Nephron progenitor cell (in vitro differentiated cells): Measurements from ENCODE around the gene MIGA1.
A peak's percentile ranks its signal among the peaks of the same experiment; 100 is the strongest.

Experiments used
- DNase-seq: peaks from one replicate; pipeline ENCODE4 v3.0.0; 2021
- H3K27ac Mint-ChIP-seq: 2 replicates; pipeline ENCODE4 v1.8.0; 2021; ENCODE audit warnings: mild to moderate bottlenecking, moderate library complexity, mixed read lengths
- H3K27me3 Mint-ChIP-seq: 2 replicates; pipeline ENCODE4 v1.8.0; 2021; ENCODE audit warnings: mild to moderate bottlenecking, low read depth, mixed read lengths; ENCODE audit not compliant: poor library complexity
- H3K36me3 Mint-ChIP-seq: 2 replicates; pipeline ENCODE4 v1.8.0; 2021; ENCODE audit warnings: low read depth, mixed read lengths
- H3K4me1 Mint-ChIP-seq: 2 replicates; pipeline ENCODE4 v1.8.0; 2021; ENCODE audit warnings: mixed read lengths
- H3K4me3 Mint-ChIP-seq: 2 replicates; pipeline ENCODE4 v1.8.0; 2021; ENCODE audit warnings: mild to moderate bottlenecking, moderate library complexity, mixed read lengths
- H3K9me3 Mint-ChIP-seq: 2 replicates; pipeline ENCODE4 v1.8.0; 2021; ENCODE audit warnings: mild to moderate bottlenecking, moderate library complexity, mixed read lengths
- CTCF ChIP-seq: fragments of 200-600 bp; sonication (generic); IDR thresholded peaks from 2 replicates; pipeline ENCODE4 v1.5.0; 2021; ENCODE audit warnings: antibody characterized with exemption

Gene MIGA1

GRCh38 chr1:77756052-77756754 is 23.2 kb upstream of the MIGA1 start:
- H3K27ac Mint-ChIP-seq, result peak overlapping the region; percentile 44
- no peak for TF ChIP-seq CTCF
- no peaks in the 10 kb centered on the region for H3K9me3 Mint-ChIP-seq
- H3K27me3 Mint-ChIP-seq, result no peaks in the 10 kb centered on the region
- no peak overlapping the region for H3K4me3 Mint-ChIP-seq
- peaks cover 35% of the 10 kb centered on the region for H3K4me1 Mint-ChIP-seq
- H3K36me3 Mint-ChIP-seq, result peaks cover under 1% of the 10 kb centered on the region
- DNase-seq, result no peak

DNA sequence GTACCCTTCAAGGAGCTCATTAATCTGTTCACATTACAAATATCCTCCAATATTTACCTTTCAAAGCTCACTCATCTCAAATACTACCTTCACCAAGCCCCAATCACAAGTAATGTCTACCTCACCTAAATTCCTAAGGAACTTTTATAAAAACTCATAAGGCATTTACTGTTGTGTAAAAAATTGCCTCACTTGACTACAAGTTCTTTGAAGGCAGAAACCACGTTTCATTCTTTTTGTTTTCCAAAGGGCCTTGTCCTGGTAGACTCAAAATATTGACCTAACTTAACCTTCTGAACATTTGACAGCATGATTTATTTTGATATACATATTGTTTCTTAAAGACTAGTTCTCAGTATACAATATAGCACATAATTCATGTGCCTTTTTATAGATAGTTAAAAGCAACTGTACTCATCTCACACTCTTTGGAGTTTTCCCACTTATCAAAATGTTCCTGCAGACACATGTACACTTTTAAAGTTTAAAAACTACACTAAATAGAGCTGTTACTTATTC is 22.3 kb upstream of the MIGA1 start:
- no peak for TF ChIP-seq CTCF
- H3K27ac Mint-ChIP-seq, result no peak overlapping the region
- no peaks in the 10 kb centered on the region for H3K27me3 Mint-ChIP-seq
- DNase-seq, result no peak
- peaks cover 35% of the 10 kb centered on the region for H3K4me1 Mint-ChIP-seq
- no peaks in the 10 kb centered on the region for H3K36me3 Mint-ChIP-seq
- no peaks in the 10 kb centered on the region for H3K9me3 Mint-ChIP-seq
- H3K4me3 Mint-ChIP-seq, result peak overlapping the region; percentile 73

GRCh38 chr1:77757603-77758002 is 21.8 kb upstream of the MIGA1 start:
- TF ChIP-seq CTCF, result no peak
- Mint-ChIP-seq H3K9me3 (no peaks in the 10 kb centered on the region), H3K4me3 (peak overlapping the region; percentile 97), H3K27ac (no peak overlapping the region), H3K36me3 (no peaks in the 10 kb centered on the region), H3K4me1 (peaks cover 35% of the 10 kb centered on the region), H3K27me3 (no peaks in the 10 kb centered on the region)
- no peak for DNase-seq

- no peaks in the 10 kb centered on the region for H3K9me3 Mint-ChIP-seq
- H3K4me3 Mint-ChIP-seq, result peak within 1 kb of the TSS; percentile 97
- no peaks in the 10 kb centered on the region for H3K36me3 Mint-ChIP-seq
- H3K4me1 Mint-ChIP-seq, result peaks cover 35% of the 10 kb centered on the region
- H3K27ac Mint-ChIP-seq, result peak within 1 kb of the TSS; percentile 95
- peak; percentile 91 for DNase-seq
- peaks cover 6% of the 10 kb centered on the region for H3K27me3 Mint-ChIP-seq
- no peak for TF ChIP-seq CTCF
Observed at GRCh38 chr1:77759071-77760028, 20.1 kb upstream of the MIGA1 start, which contains the start of gene USP33. Gene USP33, minus strand, starts transcription at chr1:77759852. Its CDS starts 18,155 bp downstream, at chr1:77741697.

DNA sequence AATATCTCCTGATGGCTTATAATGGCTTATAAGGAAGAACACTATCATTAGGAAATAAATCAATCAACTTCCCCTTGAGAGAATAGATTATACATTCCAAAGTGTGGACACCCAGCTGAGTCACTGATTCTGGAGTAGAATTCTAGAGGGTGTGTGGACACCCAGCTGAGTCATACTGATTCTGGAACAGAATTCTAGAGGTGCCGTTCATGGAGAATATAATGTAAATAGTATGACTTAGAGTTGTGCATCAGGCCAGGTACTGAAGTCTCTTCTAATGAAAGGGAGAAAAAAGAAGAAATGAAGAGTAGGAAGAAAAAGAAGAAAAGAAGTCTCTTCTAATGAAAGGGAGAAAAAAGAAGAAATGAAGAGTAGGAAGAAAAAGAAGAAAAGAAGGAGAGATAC is 17.4 kb upstream of the MIGA1 start:
- H3K27ac Mint-ChIP-seq, result no peak overlapping the region
- H3K4me3 Mint-ChIP-seq, result no peak overlapping the region
- H3K27me3 Mint-ChIP-seq, result peaks cover 7% of the 10 kb centered on the region

More for the DNA sequence above, 17.4 kb upstream of the MIGA1 start:
- H3K4me1 Mint-ChIP-seq, result peaks cover 22% of the 10 kb centered on the region
- no peak for TF ChIP-seq CTCF
- no peak for DNase-seq
- H3K36me3 Mint-ChIP-seq, result no peaks in the 10 kb centered on the region
- no peaks in the 10 kb centered on the region for H3K9me3 Mint-ChIP-seq
